Activated CD4-positive, alpha-beta T cell treated with anti-CD3 and anti-CD28 coated beads, Interleukin-2, amount 10 ng/mL, durations not matched to agents 7 days and 5 days (primary cell): ENCODE data around the gene PRRX1. TPM values are rescaled to one million over a fixed set of nuclear protein-coding genes. Genes with fewer than 3 reads are reported as not detected.

Source experiments
- CTCF ChIA-PET: fragments of 350-600 bp; sonication (Branson Sonifier 250); formaldehyde crosslinking; loops from one replicate; lab custom pipeline; 2021; ENCODE audit warnings: antibody characterized with exemption; lab: Charles Lee
- POLR2A ChIA-PET: fragments of 350-600 bp; sonication (Branson Sonifier 250); formaldehyde crosslinking; loops from one replicate; lab custom pipeline; 2021; ENCODE audit warnings: antibody characterized with exemption; lab: Charles Lee
- DNase-seq: peaks from one replicate; pipeline ENCODE4 v3.0.0-alpha.2; 2020
- H3K27ac Mint-ChIP-seq: one replicate; pipeline ENCODE4 v1.8.0; 2021; ENCODE audit warnings: mild to moderate bottlenecking, moderate library complexity, mixed read lengths
- H3K27me3 Mint-ChIP-seq: one replicate; pipeline ENCODE4 v1.8.0; 2021; ENCODE audit warnings: mixed read lengths
- H3K36me3 Mint-ChIP-seq: one replicate; pipeline ENCODE4 v1.8.0; 2021; ENCODE audit warnings: low read depth, mixed read lengths
- H3K4me1 Mint-ChIP-seq: one replicate; pipeline ENCODE4 v1.8.0; 2021; ENCODE audit warnings: mixed read lengths
- H3K4me3 Mint-ChIP-seq: one replicate; pipeline ENCODE4 v1.8.0; 2021; ENCODE audit warnings: mild to moderate bottlenecking, moderate library complexity, mixed read lengths
- H3K9me3 Mint-ChIP-seq: one replicate; pipeline ENCODE4 v1.8.0; 2021; ENCODE audit warnings: mixed read lengths
- total RNA-seq, 2 experiments: library from RNA; stranded (reverse); gene quantifications; one replicate each; pipeline ENCODE4 v1.2.3, GENCODE V29; 2021

Gene PRRX1
- total RNA-seq, 2 experiments from 2014 or later, result not detected

DNA sequence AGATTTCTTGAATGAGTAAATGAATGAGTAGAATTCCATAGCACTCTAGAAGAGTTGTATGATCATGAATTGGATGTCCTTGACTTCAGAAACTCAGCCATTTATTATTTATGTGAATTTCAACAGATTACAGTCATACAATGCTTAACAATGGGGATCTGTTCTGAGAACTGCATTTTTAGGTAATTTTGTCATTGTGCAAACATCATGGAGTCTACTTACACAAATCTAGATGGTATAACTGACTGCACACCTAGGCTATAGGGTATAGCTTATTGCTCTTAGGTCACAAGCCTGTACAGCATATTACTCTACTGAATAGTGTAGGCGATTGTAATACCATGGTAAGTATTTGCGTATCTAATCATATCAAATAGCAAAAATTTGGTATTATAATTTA is 59.6 kb downstream of the PRRX1 start:
- H3K36me3 Mint-ChIP-seq, result no peaks in the 10 kb centered on the region
- no peaks in the 10 kb centered on the region for H3K27me3 Mint-ChIP-seq
- no peaks in the 10 kb centered on the region for H3K9me3 Mint-ChIP-seq
- no peak for DNase-seq
- no peaks in the 10 kb centered on the region for H3K4me1 Mint-ChIP-seq
- ChIA-PET POLR2A (no interaction called here), CTCF (no interaction called here)
- no peak overlapping the region for H3K27ac Mint-ChIP-seq
- no peak overlapping the region for H3K4me3 Mint-ChIP-seq

DNA sequence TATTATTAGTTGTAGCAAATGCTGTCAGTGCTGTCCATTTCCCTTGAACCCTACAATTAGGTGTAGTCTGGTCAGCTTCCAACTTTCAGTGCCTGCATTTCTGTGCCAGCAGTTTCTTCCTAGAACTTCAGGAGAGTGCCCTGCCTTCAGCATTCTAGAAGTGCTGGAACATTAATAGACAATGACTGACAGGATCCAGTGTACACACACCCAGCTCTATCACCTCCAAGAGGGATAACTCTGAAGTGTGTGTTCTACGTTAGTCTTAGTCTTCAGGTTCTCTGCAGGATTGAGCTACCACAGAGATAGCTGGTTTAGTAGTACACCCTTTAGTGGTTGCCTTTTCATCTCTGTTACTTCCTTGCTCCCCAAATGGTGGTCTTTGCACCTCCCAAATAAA is 61.4 kb downstream of the PRRX1 start:
- no peak overlapping the region for H3K4me3 Mint-ChIP-seq
- ChIA-PET CTCF (no interaction called here), POLR2A (no interaction called here)
- no peaks in the 10 kb centered on the region for H3K9me3 Mint-ChIP-seq
- H3K4me1 Mint-ChIP-seq, result no peaks in the 10 kb centered on the region
- H3K27ac Mint-ChIP-seq, result no peak overlapping the region
- no peaks in the 10 kb centered on the region for H3K27me3 Mint-ChIP-seq
- no peaks in the 10 kb centered on the region for H3K36me3 Mint-ChIP-seq
- DNase-seq, result no peak

DNA sequence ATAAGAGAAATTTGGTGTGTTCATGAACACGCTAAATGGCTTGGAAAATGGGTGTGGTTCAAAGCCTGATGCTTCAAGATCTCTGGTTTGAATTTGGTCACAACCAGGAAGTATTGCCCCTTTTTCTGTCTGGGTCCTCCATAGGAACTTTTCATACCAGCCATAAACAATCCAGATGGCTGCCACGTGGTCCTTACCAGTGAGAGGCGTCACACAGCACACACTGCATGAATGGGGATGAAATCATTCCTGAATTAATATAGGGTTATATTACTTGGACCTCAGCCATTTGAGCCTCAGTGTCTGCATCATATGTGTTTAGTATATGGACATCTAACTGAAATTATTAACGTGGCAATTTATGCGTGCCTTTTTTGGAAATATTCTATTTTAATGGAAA is 64.0 kb downstream of the PRRX1 start:
- no peaks in the 10 kb centered on the region for H3K9me3 Mint-ChIP-seq
- H3K27ac Mint-ChIP-seq, result no peak overlapping the region
- no peaks in the 10 kb centered on the region for H3K4me1 Mint-ChIP-seq
- ChIA-PET POLR2A (no interaction called here), CTCF (interaction anchor here (0.6 kb wide), 1 partner anchor 1949 kb away, joined by 4 read pairs; no protein-coding TSS in a partner anchor)
- H3K4me3 Mint-ChIP-seq, result no peak overlapping the region
- DNase-seq, result no peak
- no peaks in the 10 kb centered on the region for H3K27me3 Mint-ChIP-seq
- no peaks in the 10 kb centered on the region for H3K36me3 Mint-ChIP-seq

DNA sequence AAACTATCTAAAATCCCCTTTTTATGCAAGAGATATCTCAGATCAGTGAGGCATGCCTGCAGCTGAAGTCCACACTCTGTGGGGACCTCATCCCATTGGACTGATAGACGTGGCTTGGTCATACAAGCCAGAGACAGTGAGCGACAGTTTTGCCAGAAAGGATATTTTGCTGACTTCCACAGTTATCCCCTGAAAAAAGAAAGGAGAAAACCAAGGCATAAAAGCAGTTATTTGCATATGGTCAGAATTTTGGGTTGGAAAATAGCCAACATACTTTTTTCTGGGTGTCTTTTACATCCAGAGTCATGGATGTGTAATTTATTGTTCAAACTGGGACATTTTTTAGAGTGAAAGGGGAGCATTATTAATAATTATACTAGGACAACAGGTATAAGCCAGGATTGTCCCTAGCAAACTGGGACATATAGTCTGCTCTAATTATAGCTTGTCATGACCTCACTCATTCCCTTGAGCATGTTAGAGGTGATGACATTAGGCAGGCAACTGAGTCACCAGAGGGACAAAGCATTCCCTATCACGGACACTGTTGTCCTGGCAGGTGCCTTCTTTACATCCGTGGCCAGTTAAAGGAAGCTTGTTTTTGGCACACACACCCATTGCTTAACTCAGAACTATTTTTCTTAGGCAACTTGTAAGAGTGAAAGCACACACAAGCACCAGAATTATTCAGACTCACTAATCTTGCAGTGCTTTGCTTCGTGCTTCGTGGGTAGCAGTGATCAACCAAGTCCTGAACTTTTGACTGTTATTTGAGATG is 65.5 kb downstream of the PRRX1 start:
- ChIA-PET POLR2A (no interaction called here), CTCF (no interaction called here)
- peaks cover 4% of the 10 kb centered on the region for H3K27me3 Mint-ChIP-seq

DNA sequence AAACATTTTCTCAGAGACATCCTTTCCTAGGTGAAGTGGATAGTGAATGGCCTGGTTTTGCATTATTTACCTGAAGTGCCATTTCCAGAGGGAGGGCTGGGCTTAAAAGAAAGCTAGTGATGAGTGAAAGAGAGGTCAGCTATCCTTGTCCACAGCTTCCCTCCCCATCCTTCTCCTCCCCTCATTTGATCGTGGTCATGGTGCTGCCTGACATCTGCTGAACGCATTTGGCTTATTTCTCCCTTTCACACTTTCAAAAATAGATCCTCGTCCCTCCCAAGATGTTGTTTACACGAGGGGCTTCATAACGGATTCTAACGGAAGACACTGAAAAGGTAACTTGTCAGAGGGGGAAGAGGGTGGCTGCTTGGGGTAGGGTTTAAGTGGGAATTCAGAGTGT is 66.1 kb downstream of the PRRX1 start:
- Mint-ChIP-seq H3K27ac (no peak overlapping the region), H3K4me3 (no peak overlapping the region), H3K9me3 (no peaks in the 10 kb centered on the region), H3K36me3 (no peaks in the 10 kb centered on the region), H3K27me3 (peaks cover 5% of the 10 kb centered on the region), H3K4me1 (no peaks in the 10 kb centered on the region)
- POLR2A ChIA-PET, result no interaction called here
- CTCF ChIA-PET, result no interaction called here
- DNase-seq, result no peak

More for the DNA sequence above, 65.5 kb downstream of the PRRX1 start:
- DNase-seq, result no peak
- no peaks in the 10 kb centered on the region for H3K4me1 Mint-ChIP-seq
- H3K27ac Mint-ChIP-seq, result no peak overlapping the region
- H3K4me3 Mint-ChIP-seq, result no peak overlapping the region
- H3K9me3 Mint-ChIP-seq, result no peaks in the 10 kb centered on the region
- H3K36me3 Mint-ChIP-seq, result no peaks in the 10 kb centered on the region

DNA sequence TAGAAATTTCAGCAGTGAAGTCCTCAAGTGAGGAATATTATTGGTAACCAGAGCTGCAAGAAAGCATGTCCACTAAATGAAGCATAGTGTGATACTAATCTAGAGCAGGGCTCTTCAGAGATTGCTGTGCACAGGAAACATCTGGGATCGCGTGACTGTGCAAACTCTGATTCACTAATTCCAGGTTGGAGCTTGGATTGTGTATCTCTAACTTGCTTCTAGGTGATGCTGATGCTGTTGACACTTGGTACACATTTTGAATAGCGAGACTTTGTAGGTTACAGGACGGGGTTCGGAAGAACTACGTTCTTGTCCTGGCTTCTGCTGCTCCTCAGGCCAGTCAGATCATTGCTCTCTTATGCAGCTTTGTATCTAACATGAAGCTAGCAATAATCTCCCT is 66.5 kb downstream of the PRRX1 start:
- Mint-ChIP-seq H3K9me3 (no peaks in the 10 kb centered on the region), H3K27ac (no peak overlapping the region), H3K4me3 (no peak overlapping the region), H3K36me3 (no peaks in the 10 kb centered on the region), H3K4me1 (no peaks in the 10 kb centered on the region), H3K27me3 (peaks cover 5% of the 10 kb centered on the region)
- POLR2A ChIA-PET, result no interaction called here
- CTCF ChIA-PET, result no interaction called here
- no peak for DNase-seq

DNA sequence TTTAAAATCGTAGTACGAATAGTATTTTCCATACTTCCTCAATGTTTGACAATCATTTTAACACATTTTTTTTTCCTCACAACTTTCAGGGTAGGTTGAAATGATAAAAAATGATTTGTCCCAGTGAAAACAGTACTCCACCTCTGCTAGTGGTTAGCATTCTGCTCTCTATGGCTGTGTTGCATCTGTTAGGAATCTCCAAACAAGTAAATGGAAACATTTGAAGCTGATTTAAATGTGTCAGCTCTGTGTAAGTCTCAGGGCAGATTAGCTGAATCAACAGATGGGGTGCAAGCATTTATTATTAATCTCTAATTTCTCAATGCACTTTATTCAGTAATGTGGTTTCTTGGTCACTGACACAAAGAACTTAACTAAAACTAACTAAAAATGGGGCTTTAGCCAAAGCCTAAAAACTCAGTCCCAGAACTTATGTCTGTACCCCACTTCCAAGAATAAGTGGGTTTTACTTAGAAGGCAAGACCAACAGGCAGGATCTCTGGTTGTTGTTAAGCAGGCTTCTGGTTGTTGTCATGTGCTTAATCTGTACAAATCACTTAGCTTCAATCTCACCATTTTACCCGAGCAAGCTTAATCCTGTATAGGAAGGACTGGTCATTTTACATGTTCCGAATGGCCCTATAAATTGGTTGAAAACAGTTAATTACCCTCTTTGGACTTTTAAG is 67.8 kb downstream of the PRRX1 start:
- no peaks in the 10 kb centered on the region for H3K36me3 Mint-ChIP-seq
- ChIA-PET POLR2A (no interaction called here), CTCF (no interaction called here)

DNA sequence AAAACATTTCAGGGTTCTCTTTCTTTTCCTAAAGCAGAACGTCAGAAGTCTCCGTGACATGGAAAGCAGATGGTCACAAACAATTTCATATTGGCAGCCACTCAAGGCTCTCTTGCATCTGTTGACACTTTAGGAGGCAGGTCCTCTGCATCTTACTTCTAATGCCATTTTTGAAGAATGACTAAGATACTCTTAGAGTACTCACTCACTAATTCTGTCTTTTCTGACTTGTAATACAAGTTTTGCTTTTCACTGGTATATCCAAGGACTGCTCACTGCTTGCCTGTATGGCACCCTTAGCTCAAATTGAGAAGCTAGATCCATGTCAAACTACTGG is 68.3 kb downstream of the PRRX1 start:
- H3K4me3 Mint-ChIP-seq, result no peak overlapping the region
- H3K9me3 Mint-ChIP-seq, result no peaks in the 10 kb centered on the region
- CTCF ChIA-PET, result no interaction called here
- DNase-seq, result no peak
- POLR2A ChIA-PET, result no interaction called here
- H3K4me1 Mint-ChIP-seq, result no peaks in the 10 kb centered on the region
- H3K36me3 Mint-ChIP-seq, result no peaks in the 10 kb centered on the region
- peaks cover 9% of the 10 kb centered on the region for H3K27me3 Mint-ChIP-seq
- no peak overlapping the region for H3K27ac Mint-ChIP-seq

More for the DNA sequence above, 67.8 kb downstream of the PRRX1 start:
- no peak for DNase-seq
- no peaks in the 10 kb centered on the region for H3K4me1 Mint-ChIP-seq
- no peak overlapping the region for H3K4me3 Mint-ChIP-seq
- H3K9me3 Mint-ChIP-seq, result no peaks in the 10 kb centered on the region
- H3K27ac Mint-ChIP-seq, result no peak overlapping the region
- peaks cover 8% of the 10 kb centered on the region for H3K27me3 Mint-ChIP-seq

DNA sequence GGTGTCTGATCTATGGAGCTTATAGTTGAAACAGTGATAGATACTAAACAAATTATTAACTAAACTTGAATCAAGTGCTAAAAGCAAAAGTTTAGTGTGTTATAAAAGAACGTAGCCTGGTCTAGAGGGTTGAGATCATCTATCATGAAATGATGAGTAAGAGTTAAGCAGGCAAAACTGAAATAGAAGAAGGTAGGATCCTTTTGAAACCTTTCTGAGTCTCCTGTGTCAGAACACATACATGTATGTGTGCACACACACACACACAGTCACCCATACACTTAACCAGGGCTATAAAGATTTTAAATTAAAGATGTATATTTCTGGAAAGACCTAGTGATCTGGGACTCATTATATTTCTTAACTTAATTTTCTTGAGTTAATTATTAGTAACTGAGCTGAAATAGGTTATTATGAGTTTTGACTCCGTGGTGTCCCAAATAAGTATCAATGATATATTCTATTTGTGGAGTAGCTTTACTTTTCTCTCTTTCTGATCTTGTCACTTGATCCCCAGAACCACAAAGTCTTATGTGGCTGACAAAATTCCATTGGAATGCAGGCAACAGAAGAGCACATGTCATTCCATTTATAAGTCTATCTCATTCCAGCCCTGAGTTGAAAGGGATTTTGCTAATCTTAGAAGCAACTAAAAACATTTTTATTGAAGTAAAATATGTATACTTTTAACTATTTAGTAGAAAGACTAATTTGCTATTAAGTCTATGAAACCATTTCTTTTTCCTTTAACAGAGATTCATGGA is 70.7 kb downstream of the PRRX1 start:
- ChIA-PET POLR2A (no interaction called here), CTCF (no interaction called here)
- Mint-ChIP-seq H3K27ac (no peak overlapping the region), H3K4me1 (no peaks in the 10 kb centered on the region), H3K9me3 (no peaks in the 10 kb centered on the region), H3K36me3 (no peaks in the 10 kb centered on the region), H3K4me3 (no peak overlapping the region), H3K27me3 (peaks cover 9% of the 10 kb centered on the region)
- DNase-seq, result no peak

DNA sequence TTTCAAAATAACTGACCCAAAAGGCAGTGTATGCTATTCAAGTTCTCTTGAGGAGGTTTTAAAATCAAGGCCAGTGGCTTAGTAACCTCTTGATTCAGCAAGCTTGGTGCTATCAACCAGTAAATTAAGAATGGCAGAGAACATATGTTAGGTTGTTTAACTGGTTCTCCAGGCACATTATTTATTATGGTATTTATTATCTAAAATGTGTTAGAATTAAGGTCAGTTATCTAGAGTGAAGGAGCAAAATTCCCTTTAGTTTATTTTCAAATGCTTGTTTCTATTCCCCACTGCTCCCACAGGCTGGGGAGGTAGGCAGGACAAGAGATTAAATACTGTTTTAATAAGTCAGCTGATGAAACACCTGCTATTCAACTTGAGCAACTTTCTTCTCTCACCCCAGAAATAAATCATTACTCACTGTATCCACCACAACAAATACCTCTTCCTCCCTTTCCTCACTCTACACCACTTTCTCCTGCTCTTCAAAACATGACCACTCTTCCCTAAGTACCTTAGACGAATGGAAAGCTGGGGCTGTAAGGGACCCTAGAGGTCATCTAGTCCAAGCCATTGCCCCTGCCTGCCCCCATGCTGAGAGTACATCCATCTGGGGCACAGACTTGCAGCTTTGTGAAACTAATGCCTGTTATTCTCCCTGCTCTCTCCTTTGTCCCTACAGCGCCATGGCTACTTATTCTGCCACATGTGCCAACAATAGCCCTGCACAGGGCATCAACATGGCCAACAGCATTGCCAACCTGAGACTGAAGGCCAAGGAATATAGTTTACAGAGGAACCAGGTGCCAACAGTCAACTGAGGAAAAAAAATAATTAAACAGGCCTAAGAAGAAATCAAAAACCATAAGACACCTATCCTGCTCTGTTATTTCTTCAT is 71.7 kb downstream of the PRRX1 start:
- H3K4me1 Mint-ChIP-seq, result no peaks in the 10 kb centered on the region
- H3K27me3 Mint-ChIP-seq, result peaks cover 9% of the 10 kb centered on the region
- no peak overlapping the region for H3K27ac Mint-ChIP-seq
- no peak for DNase-seq
- CTCF ChIA-PET, result no interaction called here
- H3K4me3 Mint-ChIP-seq, result no peak overlapping the region
- H3K36me3 Mint-ChIP-seq, result no peaks in the 10 kb centered on the region
- POLR2A ChIA-PET, result no interaction called here
- H3K9me3 Mint-ChIP-seq, result no peaks in the 10 kb centered on the region

DNA sequence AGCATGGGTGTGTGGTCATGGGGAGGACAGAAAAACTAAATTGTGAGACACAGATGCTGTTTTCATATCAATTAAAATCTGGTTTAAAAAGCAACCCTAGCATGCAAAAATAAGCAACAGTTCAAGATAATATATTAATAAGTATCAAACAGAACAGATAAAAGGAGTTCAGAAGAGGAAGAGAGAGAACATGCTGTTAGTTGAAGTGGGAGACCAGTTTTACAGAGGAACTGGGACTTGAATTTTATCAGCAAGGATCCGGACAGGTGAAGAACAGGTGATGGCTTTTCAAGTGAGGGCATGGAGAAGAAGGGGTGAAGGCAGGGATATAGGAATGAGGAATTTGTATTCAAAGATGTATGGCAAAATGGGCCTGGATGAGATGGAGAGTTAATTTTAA is 75.9 kb downstream of the PRRX1 start:
- Mint-ChIP-seq H3K27ac (no peak overlapping the region), H3K9me3 (peaks cover 5% of the 10 kb centered on the region), H3K36me3 (no peaks in the 10 kb centered on the region), H3K27me3 (peaks cover 4% of the 10 kb centered on the region), H3K4me1 (no peaks in the 10 kb centered on the region), H3K4me3 (no peak overlapping the region)
- DNase-seq, result no peak
- ChIA-PET CTCF (no interaction called here), POLR2A (no interaction called here)

DNA sequence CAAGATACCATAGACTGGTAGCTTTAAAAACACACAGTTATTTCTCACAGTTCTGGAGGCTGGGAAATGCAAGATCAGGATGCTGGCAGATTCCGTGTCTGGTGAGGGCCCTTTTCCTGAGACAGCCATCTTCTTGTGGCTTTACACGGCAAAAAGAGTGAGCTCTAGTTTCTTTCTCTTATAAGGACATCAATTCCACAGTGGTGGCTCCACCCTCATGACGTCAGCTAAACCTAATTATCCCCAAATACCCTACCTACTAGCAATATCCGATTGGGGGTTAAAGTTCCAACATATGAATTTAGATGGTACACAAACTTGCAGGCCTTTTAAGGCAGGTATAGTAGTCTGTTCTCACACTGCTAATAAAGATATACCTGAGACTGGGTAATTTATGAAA is 77.7 kb downstream of the PRRX1 start:
- H3K36me3 Mint-ChIP-seq, result no peaks in the 10 kb centered on the region

More for the DNA sequence above, 77.7 kb downstream of the PRRX1 start:
- ChIA-PET POLR2A (no interaction called here), CTCF (no interaction called here)
- Mint-ChIP-seq H3K4me1 (no peaks in the 10 kb centered on the region), H3K4me3 (no peak overlapping the region), H3K27ac (no peak overlapping the region), H3K27me3 (peaks cover 2% of the 10 kb centered on the region), H3K9me3 (peaks cover 5% of the 10 kb centered on the region)
- DNase-seq, result no peak
